ENCODE measurements around the gene BICRA.
"Not testable (repeated sequence)": the region's sequence is repeated elsewhere in the genome, so short reads cannot be mapped to it uniquely, and the experiment has no call there.

Gene BICRA

GRCh38 chr19:47631681-47632446 is 22.9 kb downstream of the BICRA start:
- no peak for DNase-seq

GRCh38 chr19:47633517-47633916 is 24.6 kb downstream of the BICRA start:
- no peak for DNase-seq

- DNase-seq: no peak
Measured at GRCh38 chr19:47633996-47634395, 25.1 kb downstream of the BICRA start.

GRCh38 chr19:47635152-47635754 is 26.3 kb downstream of the BICRA start:
- DNase-seq: not testable (repeated sequence)

- no peak for DNase-seq
Measured at GRCh38 chr19:47637550-47637949, 28.6 kb downstream of the BICRA start.

GRCh38 chr19:47641891-47642485 is 33.1 kb downstream of the BICRA start:
- no peak for DNase-seq

- no peak for DNase-seq
Measured at GRCh38 chr19:47643281-47643680, 34.3 kb downstream of the BICRA start.

- no peak for DNase-seq
Measured at GRCh38 chr19:47644199-47644598, 35.3 kb downstream of the BICRA start.

GRCh38 chr19:47644743-47645482 is 36.0 kb downstream of the BICRA start:
- DNase-seq: no peak

GRCh38 chr19:47646924-47647323 is 38.0 kb downstream of the BICRA start:
- no peak for DNase-seq

GRCh38 chr19:47649588-47649987 is 40.7 kb downstream of the BICRA start:
- no peak for DNase-seq

- no peak for DNase-seq
Measured at GRCh38 chr19:47650700-47651099, 41.8 kb downstream of the BICRA start.

- no peak for DNase-seq
Measured at GRCh38 chr19:47651132-47651531, 42.2 kb downstream of the BICRA start.

- no peak for DNase-seq
Measured at GRCh38 chr19:47651691-47652090, 42.8 kb downstream of the BICRA start.

GRCh38 chr19:47652285-47652684 is 43.4 kb downstream of the BICRA start:
- DNase-seq: no peak

- DNase-seq: no peak
Measured at GRCh38 chr19:47653856-47654255, 44.9 kb downstream of the BICRA start.

GRCh38 chr19:47657719-47658118 is 48.8 kb downstream of the BICRA start:
- no peak for DNase-seq

GRCh38 chr19:47658431-47659348 is 49.8 kb downstream of the BICRA start:
- no peak for DNase-seq

- DNase-seq: no peak
Measured at GRCh38 chr19:47660435-47660832, 51.5 kb downstream of the BICRA start.

GRCh38 chr19:47661161-47661560 is 52.2 kb downstream of the BICRA start:
- DNase-seq: no peak

- DNase-seq: no peak
Measured at GRCh38 chr19:47661611-47662010, 52.7 kb downstream of the BICRA start.

- DNase-seq: no peak
Measured at GRCh38 chr19:47663435-47663910, 54.5 kb downstream of the BICRA start.

All from NCI-H1930 (cell line).